OCI-LY1 (cell line): ENCODE results near the gene SLC24A5.

Experiments used
- H2AFZ ChIP-seq: fragments of 200-600 bp; sonication (generic), shearing (Covaris generic); 2 replicates; pipeline ENCODE4 v1.6.0; 2014; ENCODE audit warnings: antibody characterized with exemption, mild to moderate bottlenecking, low read length
- H3F3A ChIP-seq: fragments of 200-600 bp; sonication (generic), shearing (Covaris generic); 2 replicates; pipeline ENCODE4 v1.6.0; 2014; ENCODE audit warnings: mild to moderate bottlenecking, antibody characterized with exemption, low read length, moderate library complexity; ENCODE audit not compliant: insufficient read depth
- H3K27ac ChIP-seq: fragments of 200-600 bp; sonication (generic); 2 replicates; pipeline ENCODE4 v1.5.1; 2014; ENCODE audit warnings: low read length, mixed run types, mild to moderate bottlenecking, low read depth; ENCODE audit not compliant: poor library complexity, severe bottlenecking
- H3K27me3 ChIP-seq: fragments of 200-600 bp; sonication (generic); 2 replicates; pipeline ENCODE4 v1.6.0; 2014; ENCODE audit warnings: antibody characterized with exemption, mild to moderate bottlenecking, low read length, moderate library complexity; ENCODE audit not compliant: insufficient read depth
- H3K36me3 ChIP-seq: fragments of 200-600 bp; sonication (generic); 2 replicates; pipeline ENCODE4 v1.6.1; 2014; ENCODE audit warnings: mild to moderate bottlenecking, antibody characterized with exemption, low read length, moderate library complexity, mixed read lengths; ENCODE audit not compliant: insufficient read depth
- H3K4me1 ChIP-seq: fragments of 200-600 bp; sonication (generic); 2 replicates; pipeline ENCODE4 v1.5.1; 2014; ENCODE audit warnings: mild to moderate bottlenecking, low read length, moderate library complexity; ENCODE audit not compliant: insufficient read depth, severe bottlenecking
- H3K4me2 ChIP-seq: fragments of 200-600 bp; sonication (generic), shearing (Covaris generic); 2 replicates; pipeline ENCODE4 v1.6.1; 2014; ENCODE audit warnings: low read length
- H3K4me3 ChIP-seq: fragments of 200-600 bp; sonication (generic); 2 replicates; pipeline ENCODE4 v1.5.1; 2014; ENCODE audit warnings: low read length, low read depth, mild to moderate bottlenecking, mixed read lengths; ENCODE audit not compliant: poor library complexity, severe bottlenecking
- H3K79me2 ChIP-seq: fragments of 200-600 bp; shearing (Covaris generic); 2 replicates; pipeline ENCODE4 v1.6.1; 2016; ENCODE audit warnings: mixed run types, low read length, mixed read lengths; ENCODE audit not compliant: insufficient read depth
- H3K9ac ChIP-seq: fragments of 200-600 bp; sonication (generic), shearing (Covaris generic); 2 replicates; pipeline ENCODE4 v1.6.1; 2014; ENCODE audit warnings: mild to moderate bottlenecking, low read length, mixed read lengths
- H3K9me2 ChIP-seq: fragments of 200-600 bp; sonication (generic), shearing (Covaris generic); 2 replicates; pipeline ENCODE4 v1.6.1; 2014; ENCODE audit warnings: low read depth, mild to moderate bottlenecking, low read length, mixed read lengths
- H3K9me3 ChIP-seq: fragments of 200-600 bp; shearing (Covaris generic); 2 replicates; pipeline ENCODE4 v1.6.1; 2014; ENCODE audit warnings: low read length, mixed read lengths
- H4K20me1 ChIP-seq: fragments of 200-600 bp; sonication (generic), shearing (Covaris generic); 2 replicates; pipeline ENCODE4 v1.6.0; 2016; ENCODE audit warnings: mild to moderate bottlenecking, low read length; ENCODE audit not compliant: insufficient read depth
- EZH2 ChIP-seq: fragments of 200-600 bp; sonication (generic), shearing (Covaris generic); IDR thresholded peaks from 2 replicates; pipeline ENCODE4 v1.8.0; 2017; ENCODE audit warnings: borderline replicate concordance, mixed run types, mild to moderate bottlenecking, antibody characterized with exemption, low read length, moderate library complexity, mixed read lengths
- TF ChIP-seq, protein P1 (sequence below): fragments of 200-600 bp; sonication (generic), shearing (Covaris generic); IDR thresholded peaks from 2 replicates; pipeline ENCODE4 v1.5.1; 2017; ENCODE audit warnings: mild to moderate bottlenecking, antibody characterized with exemption, low read length, moderate library complexity, mixed read lengths

Gene SLC24A5

DNA sequence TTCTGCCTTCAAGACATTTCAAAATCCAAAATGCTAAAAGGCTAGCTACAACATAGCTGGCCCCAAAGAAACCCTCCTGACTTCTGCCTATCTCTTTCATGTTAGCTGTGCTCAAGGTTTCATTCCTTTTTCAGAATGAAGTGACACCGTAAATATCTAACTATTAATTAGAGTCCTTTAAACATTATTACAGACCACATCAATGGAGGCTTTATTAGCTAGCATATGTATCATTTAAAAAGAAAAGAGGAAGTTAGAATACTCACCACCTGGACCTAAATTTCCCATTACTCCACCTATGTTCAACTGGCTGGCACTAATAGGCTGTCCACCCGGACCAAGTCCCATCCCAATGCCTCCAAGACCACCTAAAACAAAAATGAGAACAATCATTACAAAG, 32.7 kb downstream of the SLC24A5 start:
- no peak overlapping the region for H3K9ac ChIP-seq
- H2AFZ ChIP-seq: no peak overlapping the region
- H3K4me2 ChIP-seq: no peak overlapping the region
- no peaks in the 10 kb centered on the region for H3K27me3 ChIP-seq
- no peaks in the 10 kb centered on the region for H3K9me3 ChIP-seq
- no peaks in the 10 kb centered on the region for H3K79me2 ChIP-seq
- H3K4me3 ChIP-seq: no peak overlapping the region
- H3K27ac ChIP-seq: no peak overlapping the region
- H3K36me3 ChIP-seq: peaks cover 30% of the 10 kb centered on the region
- no peaks in the 10 kb centered on the region for H3K9me2 ChIP-seq
- H3K4me1 ChIP-seq: no peaks in the 10 kb centered on the region
- TF ChIP-seq EZH2: no peak
- TF ChIP-seq, protein P1, sequence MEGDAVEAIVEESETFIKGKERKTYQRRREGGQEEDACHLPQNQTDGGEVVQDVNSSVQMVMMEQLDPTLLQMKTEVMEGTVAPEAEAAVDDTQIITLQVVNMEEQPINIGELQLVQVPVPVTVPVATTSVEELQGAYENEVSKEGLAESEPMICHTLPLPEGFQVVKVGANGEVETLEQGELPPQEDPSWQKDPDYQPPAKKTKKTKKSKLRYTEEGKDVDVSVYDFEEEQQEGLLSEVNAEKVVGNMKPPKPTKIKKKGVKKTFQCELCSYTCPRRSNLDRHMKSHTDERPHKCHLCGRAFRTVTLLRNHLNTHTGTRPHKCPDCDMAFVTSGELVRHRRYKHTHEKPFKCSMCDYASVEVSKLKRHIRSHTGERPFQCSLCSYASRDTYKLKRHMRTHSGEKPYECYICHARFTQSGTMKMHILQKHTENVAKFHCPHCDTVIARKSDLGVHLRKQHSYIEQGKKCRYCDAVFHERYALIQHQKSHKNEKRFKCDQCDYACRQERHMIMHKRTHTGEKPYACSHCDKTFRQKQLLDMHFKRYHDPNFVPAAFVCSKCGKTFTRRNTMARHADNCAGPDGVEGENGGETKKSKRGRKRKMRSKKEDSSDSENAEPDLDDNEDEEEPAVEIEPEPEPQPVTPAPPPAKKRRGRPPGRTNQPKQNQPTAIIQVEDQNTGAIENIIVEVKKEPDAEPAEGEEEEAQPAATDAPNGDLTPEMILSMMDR: no peak
- no peaks in the 10 kb centered on the region for H3F3A ChIP-seq
- H4K20me1 ChIP-seq: no peaks in the 10 kb centered on the region

DNA sequence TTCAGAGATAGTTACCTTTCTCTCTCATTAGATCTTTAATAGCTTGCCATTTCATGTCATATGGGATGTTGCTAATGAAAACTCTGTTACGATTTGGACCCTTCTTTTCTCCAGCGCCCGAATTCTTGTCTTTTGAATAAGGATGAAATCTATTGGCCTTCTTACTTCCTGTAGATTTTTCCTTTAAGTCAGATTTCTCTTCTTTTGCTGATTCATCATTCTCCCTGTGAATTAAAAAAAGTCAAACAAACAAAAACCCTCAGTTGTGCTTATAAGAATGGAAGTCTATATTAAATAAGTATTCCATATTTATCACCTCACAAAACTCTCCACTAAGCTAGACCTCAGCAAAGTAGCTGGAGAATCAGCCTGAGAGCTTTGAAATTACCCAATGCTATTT, 47.8 kb downstream of the SLC24A5 start:
- Histone ChIP-seq H3K9me2 (no peaks in the 10 kb centered on the region), H3K79me2 (peaks cover 31% of the 10 kb centered on the region), H3K9ac (no peak overlapping the region), H4K20me1 (no peaks in the 10 kb centered on the region), H2AFZ (no peak overlapping the region), H3K9me3 (0 out of 2 replicates have a peak, but pooled peaks cover 2% of the 10 kb centered on the region), H3K27ac (no peak overlapping the region), H3K27me3 (no peaks in the 10 kb centered on the region), H3K36me3 (peaks cover 31% of the 10 kb centered on the region), H3F3A (no peaks in the 10 kb centered on the region), H3K4me2 (no peak overlapping the region), H3K4me3 (no peak overlapping the region), H3K4me1 (no peaks in the 10 kb centered on the region)
- TF ChIP-seq, protein P1: no peak
- no peak for TF ChIP-seq EZH2

DNA sequence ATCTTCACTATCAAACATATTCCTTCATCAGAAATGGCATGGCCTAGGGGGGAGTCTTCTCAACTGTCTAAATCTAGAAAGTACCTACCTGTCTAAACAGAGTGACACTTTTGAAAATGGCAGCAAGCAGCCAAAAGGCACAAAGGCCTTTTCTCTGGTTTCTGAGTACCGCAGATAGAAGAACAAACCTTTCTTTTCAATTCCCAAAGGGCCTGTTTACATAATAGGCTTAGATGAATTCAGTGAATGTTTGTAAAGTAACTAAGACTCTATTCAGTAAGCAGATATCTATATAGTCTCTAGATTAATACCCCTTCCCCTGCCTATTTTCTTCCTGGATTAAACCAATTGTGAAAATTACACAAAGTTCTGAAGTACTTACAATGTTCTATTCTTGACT, 50.2 kb downstream of the SLC24A5 start:
- peaks cover 54% of the 10 kb centered on the region for H3K79me2 ChIP-seq
- no peaks in the 10 kb centered on the region for H4K20me1 ChIP-seq
- no peak overlapping the region for H3K27ac ChIP-seq
- H3K4me1 ChIP-seq: peaks cover 10% of the 10 kb centered on the region
- H3K9ac ChIP-seq: no peak overlapping the region
- no peak overlapping the region for H3K4me2 ChIP-seq
- no peaks in the 10 kb centered on the region for H3K27me3 ChIP-seq
- no peak overlapping the region for H3K4me3 ChIP-seq
- H3F3A ChIP-seq: no peaks in the 10 kb centered on the region
- H2AFZ ChIP-seq: no peak overlapping the region
- TF ChIP-seq EZH2: no peak
- TF ChIP-seq, protein P1: no peak
- 0 out of 2 replicates have a peak, but pooled peaks cover 2% of the 10 kb centered on the region for H3K9me3 ChIP-seq
- peaks cover 22% of the 10 kb centered on the region; the same call in 1 of the 2 replicates for H3K36me3 ChIP-seq
- no peaks in the 10 kb centered on the region for H3K9me2 ChIP-seq
